Measurements from ENCODE around the gene HIGD1C.

- no peak for TF ChIP-seq CTCF (conservative IDR thresholded peaks at IDR 0.05)
- no peak for TF ChIP-seq EZH2 (IDR thresholded peaks at IDR 0.05; ENCODE audit: low read depth)
Observed at GRCh38 chr12:50925342-50925651, 27.0 kb upstream of the HIGD1C start.
